H1 (cell line): Measurements from ENCODE around the gene KIAA1671. TPM values are rescaled to one million over a fixed set of nuclear protein-coding genes. Genes with fewer than 3 reads are reported as not detected.

Source experiments
- CTCF ChIA-PET: fragments of 300-600 bp; sonication (Branson Sonifier 250); formaldehyde crosslinking; loops from one replicate; lab custom pipeline; 2021; ENCODE audit not compliant: partially characterized antibody; lab: Charles Lee
- POLR2A ChIA-PET: fragments of 300-600 bp; sonication (Branson Sonifier 250); formaldehyde crosslinking; loops from one replicate; lab custom pipeline; 2021; ENCODE audit warnings: inconsistent platforms; ENCODE audit not compliant: partially characterized antibody; lab: Charles Lee
- DNase-seq, 2 experiments: peaks; one replicate each; pipeline versions ENCODE4 v3.0.0 to v3.0.0-alpha.2; 2010 to 2022; ENCODE audit warnings: low spot score in 2 of 2, low read depth in 1 of 2, mixed read lengths in 1 of 2
- FAIRE-seq: peaks from 2 replicates; lab custom pipeline; 2011; peaks lifted over from hg19 to GRCh38; lab: Jason Lieb, UNC
- H2AFZ ChIP-seq: 2 replicates; pipeline ENCODE4 v1.8.1; 2012; ENCODE audit warnings: low read length, inconsistent platforms
- H2AK5ac ChIP-seq: 2 replicates; pipeline ENCODE4 v1.6.1; 2013; ENCODE audit warnings: low read depth, low read length
- H2BK120ac ChIP-seq: replicated peaks from 2 replicates; pipeline ENCODE3; 2013; ENCODE audit warnings: low read depth, low read length, inconsistent platforms
- H2BK12ac ChIP-seq: 2 replicates; pipeline ENCODE4 v1.6.1; 2013; ENCODE audit warnings: low read depth, low read length
- H2BK15ac ChIP-seq: 2 replicates; pipeline ENCODE4 v1.6.1; 2013; ENCODE audit warnings: low read length
- H2BK20ac ChIP-seq: 2 replicates; pipeline ENCODE4 v1.6.1; 2013; ENCODE audit warnings: low read length
- H2BK5ac ChIP-seq: 2 replicates; pipeline ENCODE4 v1.6.1; 2013; ENCODE audit warnings: low read depth, low read length
- H3K14ac ChIP-seq: 2 replicates; pipeline ENCODE4 v1.6.1; 2013; ENCODE audit warnings: inconsistent platforms; ENCODE audit not compliant: insufficient read length
- H3K18ac ChIP-seq: 2 replicates; pipeline ENCODE4 v1.6.1; 2013; ENCODE audit warnings: low read length; ENCODE audit errors: extremely low read depth
- H3K23ac ChIP-seq: 2 replicates; pipeline ENCODE4 v1.6.1; 2013; ENCODE audit warnings: inconsistent platforms; ENCODE audit not compliant: insufficient read length
- H3K23me2 ChIP-seq: 2 replicates; pipeline ENCODE4 v1.6.1; 2013; ENCODE audit warnings: low read depth, low read length
- H3K27ac ChIP-seq: 2 replicates; pipeline ENCODE4 v1.6.1; 2011; ENCODE audit warnings: low read depth, low read length, inconsistent platforms
- H3K27me3 ChIP-seq, 4 experiments: replicated peaks in 1 of 4; 1 replicate in 1 of 4; 2 replicates in 3 of 4; pipeline versions ENCODE4 v1.6.1 to v1.8.1; 2011 to 2013; ENCODE audit warnings: low read length in 3 of 4, mild to moderate bottlenecking in 3 of 4, inconsistent platforms in 2 of 4, mixed read lengths in 2 of 4, moderate library complexity in 1 of 4; ENCODE audit not compliant: control insufficient read depth in 3 of 4, insufficient read depth in 3 of 4; ENCODE audit errors: extremely low read depth in 1 of 4
- H3K36me3 ChIP-seq, 4 experiments: 2 replicates each; pipeline versions ENCODE4 v1.6.1 to v1.8.1; 2011 to 2013; ENCODE audit warnings: mild to moderate bottlenecking in 4 of 4, low read length in 3 of 4, moderate library complexity in 2 of 4, control low read depth in 1 of 4, inconsistent platforms in 1 of 4; ENCODE audit not compliant: insufficient read depth in 4 of 4, control insufficient read depth in 2 of 4
- H3K4ac ChIP-seq: replicated peaks from 2 replicates; pipeline ENCODE3; 2013; ENCODE audit warnings: low read length, low read depth, mixed read lengths, inconsistent platforms; ENCODE audit not compliant: insufficient read length
- H3K4me1 ChIP-seq, 4 experiments: replicated peaks in 1 of 4; 1 replicate in 1 of 4; 2 replicates in 3 of 4; pipeline versions ENCODE4 v1.6.1 to v1.8.1; 2011 to 2013; ENCODE audit warnings: low read length in 3 of 4, inconsistent platforms in 2 of 4, mixed read lengths in 1 of 4; ENCODE audit not compliant: insufficient read depth in 4 of 4, control insufficient read depth in 3 of 4
- H3K4me2 ChIP-seq, 2 experiments: 2 replicates each; pipeline versions ENCODE4 v1.6.1 to v1.8.1; 2011 to 2013; ENCODE audit warnings: low read depth in 2 of 2, low read length in 2 of 2, control low read depth in 1 of 2, inconsistent platforms in 1 of 2, mild to moderate bottlenecking in 1 of 2; ENCODE audit not compliant: insufficient read depth in 1 of 2
- H3K4me3 ChIP-seq, 4 experiments: fragments of 200-600, 300-600 bp in 1 of 4; sonication (generic), shearing (Covaris generic), sonication (Bioruptor Twin) in 1 of 4; 2 replicates each; pipeline versions ENCODE4 v1.5.1 to v1.8.1; 2011 to 2016; ENCODE audit warnings: low read length in 4 of 4, low read depth in 3 of 4, control low read depth in 2 of 4, inconsistent platforms in 2 of 4, mild to moderate bottlenecking in 2 of 4, mixed read lengths in 1 of 4, moderate library complexity in 1 of 4; ENCODE audit not compliant: insufficient read depth in 2 of 4; ENCODE audit errors: extremely low read depth in 1 of 4
- H3K56ac ChIP-seq: replicated peaks from 2 replicates; pipeline ENCODE3; 2013; ENCODE audit warnings: low read depth, mild to moderate bottlenecking, mixed read lengths, low read length, inconsistent platforms; ENCODE audit not compliant: insufficient read length
- H3K79me1 ChIP-seq: 2 replicates; pipeline ENCODE4 v1.6.1; 2013; ENCODE audit warnings: low read depth, low read length, control low read depth
- H3K79me2 ChIP-seq, 2 experiments: 2 replicates each; pipeline versions ENCODE4 v1.6.1 to v1.8.1; 2012 to 2013; ENCODE audit warnings: low read length in 2 of 2, mild to moderate bottlenecking in 2 of 2, inconsistent platforms in 1 of 2; ENCODE audit not compliant: insufficient read depth in 2 of 2, control insufficient read depth in 1 of 2
- H3K9ac ChIP-seq, 4 experiments: replicated peaks in 1 of 4; 1 replicate in 1 of 4; 2 replicates in 3 of 4; pipeline versions ENCODE4 v1.6.1 to v1.8.1; 2011 to 2013; ENCODE audit warnings: low read depth in 3 of 4, low read length in 3 of 4, control low read depth in 2 of 4, mild to moderate bottlenecking in 2 of 4, moderate library complexity in 2 of 4, inconsistent platforms in 1 of 4; ENCODE audit errors: extremely low read depth in 1 of 4
- H3K9me3 ChIP-seq, 2 experiments: 2 replicates each; pipeline versions ENCODE4 v1.6.1 to v1.8.1; 2012 to 2013; ENCODE audit warnings: mild to moderate bottlenecking in 2 of 2, moderate library complexity in 2 of 2, control low read depth in 1 of 2, inconsistent platforms in 1 of 2, low read depth in 1 of 2, low read length in 1 of 2, mixed read lengths in 1 of 2; ENCODE audit not compliant: insufficient read depth in 2 of 2
- H4K20me1 ChIP-seq, 2 experiments: replicated peaks in 1 of 2; 2 replicates each; pipeline versions ENCODE3 to v1.8.1; 2011 to 2013; ENCODE audit warnings: inconsistent platforms in 2 of 2, low read length in 2 of 2, mild to moderate bottlenecking in 1 of 2; ENCODE audit not compliant: insufficient read depth in 2 of 2, control insufficient read depth in 1 of 2
- H4K5ac ChIP-seq: 2 replicates; pipeline ENCODE4 v1.6.1; 2013; ENCODE audit warnings: low read length, low read depth, mixed read lengths, inconsistent platforms; ENCODE audit not compliant: insufficient read length
- H4K8ac ChIP-seq: 2 replicates; pipeline ENCODE4 v1.8.0; 2013; ENCODE audit warnings: mild to moderate bottlenecking, moderate library complexity, low read length, inconsistent platforms; ENCODE audit not compliant: insufficient read depth; ENCODE audit errors: extremely low read depth
- H4K91ac ChIP-seq: replicated peaks from 2 replicates; pipeline ENCODE3; 2013; ENCODE audit warnings: low read length, mixed read lengths, inconsistent platforms; ENCODE audit not compliant: insufficient read length
- BRCA1 ChIP-seq: IDR thresholded peaks from 2 replicates; pipeline ENCODE4 v1.6.1; 2012; ENCODE audit warnings: low read depth, low read length, improper control_type of control experiment
- CBX8 ChIP-seq: fragments of 300-800, 300-1000 bp; sonication (generic); IDR thresholded peaks from 2 replicates; pipeline ENCODE4 v1.7.1; 2016; ENCODE audit warnings: low read depth, low read length, borderline replicate concordance
- MAFK ChIP-seq: IDR thresholded peaks from 2 replicates; pipeline ENCODE4 v1.6.1; 2012; ENCODE audit warnings: low read depth, mild to moderate bottlenecking, improper control_type of control experiment, low read length
- PHF8 ChIP-seq: fragments of 200-600 bp; sonication (generic); conservative IDR thresholded peaks from 2 replicates; pipeline ENCODE4 v1.7.1; 2012; ENCODE audit warnings: low read depth, mild to moderate bottlenecking, inconsistent platforms, low read length, moderate library complexity
- TBP ChIP-seq: IDR thresholded peaks from 2 replicates; pipeline ENCODE4 v1.6.1; 2011; ENCODE audit warnings: low read depth, low read length, improper control_type of control experiment
- TEAD4 ChIP-seq: IDR thresholded peaks from 2 replicates; pipeline ENCODE4 v1.6.1; 2012; ENCODE audit warnings: low read depth, low read length, inconsistent platforms, mixed read lengths
- ZNF274 ChIP-seq: IDR thresholded peaks from 2 replicates; pipeline ENCODE4 v1.7.0; 2012; ENCODE audit warnings: low read length, borderline replicate concordance; ENCODE audit errors: extremely low read depth
- WGBS, 2 experiments: shearing (Covaris generic) in 1 of 2; methylation state at CpG; one replicate each; pipeline versions ENCODE4 v1.1.6 to v1.1.7; 2013 to 2015; ENCODE audit warnings: low lambda C conversion rate in 2 of 2, mixed read lengths in 2 of 2, inconsistent platforms in 1 of 2, low coverage in 1 of 2, missing lambda C conversion rate in 1 of 2; ENCODE audit not compliant: insufficient replicate concordance in 2 of 2, insufficient coverage in 1 of 2, insufficient read length in 1 of 2; ENCODE audit errors: extremely low coverage in 1 of 2, missing lambda C conversion rate in 1 of 2; 5-methylcytosine and 5-hydroxymethylcytosine counted together
- polyA plus RNA-seq, 7 experiments: library from polyadenylated mRNA; depleted of rRNA in 3 of 7; stranded (reverse) in 5 of 7; unstranded in 2 of 7; fragments of >200 nt in 5 of 7; fragments of 200-250 nt in 2 of 7; gene quantifications; 1 replicate in 5 of 7; 2 replicates in 1 of 7; 4 replicates in 1 of 7; pipeline versions ENCODE4 v1.2.1 to v1.2.3, GENCODE V29; 2011 to 2013; ENCODE audit warnings: missing spikeins in 2 of 7, mixed read lengths in 2 of 7
- total RNA-seq: library from RNA; stranded (reverse); fragmentation: NEBNext Ultra II Directional; extraction: Animal tissue kit (Norgen Biotek cat#: 25700); gene quantifications from 2 replicates; pipeline ENCODE4 v1.2.1, GENCODE V29; 2021
- TF ChIP-seq, protein P1 (sequence below): IDR thresholded peaks from 2 replicates; pipeline ENCODE4 v1.6.1; 2012; ENCODE audit warnings: low read length, inconsistent platforms

Gene KIAA1671
- total and polyA plus RNA-seq, 2 of the 8 experiments (the other 6 are each of a cell fraction or from before 2014, with no cell fraction given) = 6.4 to 23.9 TPM

DNA sequence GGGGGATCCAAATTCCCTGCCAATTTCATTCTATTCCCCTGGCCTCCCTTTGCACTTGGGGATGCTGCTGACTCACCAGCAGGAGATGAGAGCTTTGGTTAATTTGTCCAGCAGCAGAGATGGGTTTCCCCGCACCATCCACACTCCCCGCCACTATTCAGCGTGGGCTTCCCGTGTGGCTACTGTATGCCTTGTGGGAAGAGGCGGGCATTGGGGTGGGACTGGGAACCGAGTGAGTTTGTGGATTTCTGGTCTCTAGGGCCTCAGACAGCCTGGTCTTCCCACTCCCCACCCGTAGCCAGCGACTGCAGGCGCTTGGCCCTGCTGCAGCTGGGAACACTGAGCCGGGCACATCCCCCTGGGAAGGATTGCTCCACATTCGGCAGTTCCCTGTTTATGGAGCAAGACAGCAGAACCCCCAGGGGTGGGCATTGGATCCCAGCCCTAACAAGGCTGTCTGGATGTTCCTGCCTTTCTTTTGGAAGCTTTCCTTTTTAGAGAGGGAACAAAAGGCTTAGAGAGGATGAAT lies 23.4 kb downstream of the KIAA1671 start:
- Histone ChIP-seq H3K56ac (no peak overlapping the region), H3K14ac (no peak overlapping the region), H3K23me2 (no peaks in the 10 kb centered on the region), H4K20me1 (peaks cover 0 to 2% of the 10 kb centered on the region in 2 experiments), H3K9me3 (no peaks in the 10 kb centered on the region), H2BK5ac (peak overlapping the region; percentile 63; the same call in 1 of the 2 replicates), H3K4me2 (peak overlapping the region; percentile 15 to 40; a peak in 1 of 4 replicates), H4K5ac (no peak overlapping the region), H2BK20ac (no peak overlapping the region), H3K4me3 (no peak overlapping the region), H3K18ac (peak overlapping the region; percentile 11; the same call in 1 of the 2 replicates), H2BK15ac (peak overlapping the region; percentile 50; the same call in 1 of the 2 replicates), H3K4ac (no peak overlapping the region), H2BK12ac (peak overlapping the region; percentile 52; the same call in 1 of the 2 replicates), H2AFZ (no peak overlapping the region), H3K4me1 (peaks cover 3 to 22% (median 15%) of the 10 kb centered on the region in 4 experiments), H2BK120ac (no peak overlapping the region), H3K23ac (no peak overlapping the region), H3K79me1 (peaks cover 7% of the 10 kb centered on the region; the same call in 1 of the 2 replicates), H3K36me3 (no peaks in the 10 kb centered on the region), H3K27me3 (no peaks in the 10 kb centered on the region), H3K27ac (peak overlapping the region; percentile 17; the same call in 1 of the 2 replicates), H2AK5ac (no peak overlapping the region), H4K8ac (peak overlapping the region; percentile 82; the same call in 1 of the 2 replicates), H3K9ac (no peak overlapping the region; a peak in 1 of 7 replicates), H3K79me2 (peaks cover 0 to 14% of the 10 kb centered on the region in 2 experiments; a peak in 2 of 4 replicates), H4K91ac (no peak overlapping the region)
- WGBS, 2 experiments = 68% methylated on average over 11 of the region's 11 CpGs; no CpG with 5 or more reads in 1 of the 2 experiments
- TF ChIP-seq ZNF274 (no peak), BRCA1 (no peak), CBX8 (no peak), PHF8 (no peak), TEAD4 (no peak), TBP (no peak), MAFK (no peak)
- TF ChIP-seq, protein P1, sequence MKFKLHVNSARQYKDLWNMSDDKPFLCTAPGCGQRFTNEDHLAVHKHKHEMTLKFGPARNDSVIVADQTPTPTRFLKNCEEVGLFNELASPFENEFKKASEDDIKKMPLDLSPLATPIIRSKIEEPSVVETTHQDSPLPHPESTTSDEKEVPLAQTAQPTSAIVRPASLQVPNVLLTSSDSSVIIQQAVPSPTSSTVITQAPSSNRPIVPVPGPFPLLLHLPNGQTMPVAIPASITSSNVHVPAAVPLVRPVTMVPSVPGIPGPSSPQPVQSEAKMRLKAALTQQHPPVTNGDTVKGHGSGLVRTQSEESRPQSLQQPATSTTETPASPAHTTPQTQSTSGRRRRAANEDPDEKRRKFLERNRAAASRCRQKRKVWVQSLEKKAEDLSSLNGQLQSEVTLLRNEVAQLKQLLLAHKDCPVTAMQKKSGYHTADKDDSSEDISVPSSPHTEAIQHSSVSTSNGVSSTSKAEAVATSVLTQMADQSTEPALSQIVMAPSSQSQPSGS = no peak
- CTCF ChIA-PET = interaction anchor here (0.6 to 1.4 kb wide), 5 partner anchors 17 to 599 kb away, joined by 3 to 5 read pairs (median 4); no protein-coding TSS in a partner anchor
- DNase-seq (no peak), FAIRE-seq (no peak)
- POLR2A ChIA-PET = interaction anchor here (0.9 to 1.1 kb wide), 2 partner anchors 8 to 37 kb away, joined by 3 read pairs; no protein-coding TSS in a partner anchor
